IMR-90 (cell line): Measurements from ENCODE around the gene MAFB.

Experiments used
- BHLHE40 ChIP-seq: fragments of 150-350 bp; IDR thresholded peaks from 2 replicates; pipeline ENCODE4 v1.6.1; 2016; ENCODE audit warnings: mild to moderate bottlenecking, low read depth, low read length
- CEBPB ChIP-seq: IDR thresholded peaks from 2 replicates; pipeline ENCODE4 v1.6.1; 2012; ENCODE audit warnings: low read depth, low read length, improper control_type of control experiment
- CHD1 ChIP-seq: IDR thresholded peaks from 2 replicates; pipeline ENCODE4 v1.6.1; 2012; ENCODE audit warnings: low read depth, low read length, improper control_type of control experiment
- MAFK ChIP-seq: IDR thresholded peaks from 2 replicates; pipeline ENCODE4 v1.6.1; 2012; ENCODE audit warnings: low read depth, low read length, improper control_type of control experiment
- MAZ ChIP-seq: IDR thresholded peaks from 2 replicates; pipeline ENCODE4 v1.6.1; 2012; ENCODE audit warnings: low read depth, mild to moderate bottlenecking, low read length, improper control_type of control experiment, moderate library complexity, borderline replicate concordance
- NFE2L2 ChIP-seq: fragments of 150-350 bp; IDR thresholded peaks from 2 replicates; pipeline ENCODE4 v1.6.1; 2016; ENCODE audit warnings: low read depth, mild to moderate bottlenecking, low read length
- POLR2A ChIP-seq: IDR thresholded peaks from 2 replicates; pipeline ENCODE4 v1.6.1; 2012; ENCODE audit warnings: mild to moderate bottlenecking, low read depth, low read length
- RAD21 ChIP-seq: IDR thresholded peaks from 2 replicates; pipeline ENCODE4 v1.6.1; 2012; ENCODE audit warnings: low read length, improper control_type of control experiment
- RCOR1 ChIP-seq: IDR thresholded peaks from 2 replicates; pipeline ENCODE4 v1.6.1; 2012; ENCODE audit warnings: mild to moderate bottlenecking, low read length, improper control_type of control experiment; ENCODE audit not compliant: insufficient replicate concordance
- RFX5 ChIP-seq: IDR thresholded peaks from 2 replicates; pipeline ENCODE4 v1.8.0; 2012; ENCODE audit warnings: low read depth, mild to moderate bottlenecking, low read length, moderate library complexity
- SMC3 ChIP-seq: fragments of 150-350 bp; IDR thresholded peaks from 2 replicates; pipeline ENCODE4 v1.6.1; 2016; ENCODE audit warnings: low read depth, mild to moderate bottlenecking, antibody characterized with exemption, low read length, moderate library complexity
- TF ChIP-seq, protein P1 (sequence below): conservative IDR thresholded peaks from 2 replicates; pipeline ENCODE4 v1.5.1; 2012; ENCODE audit warnings: mild to moderate bottlenecking, low read depth, low read length, improper control_type of control experiment
- TF ChIP-seq, protein P2 (sequence below): fragments of 150-350 bp; IDR thresholded peaks from 2 replicates; pipeline ENCODE4 v1.6.1; 2016; ENCODE audit warnings: low read depth, mild to moderate bottlenecking, low read length, moderate library complexity, borderline replicate concordance

DNA sequence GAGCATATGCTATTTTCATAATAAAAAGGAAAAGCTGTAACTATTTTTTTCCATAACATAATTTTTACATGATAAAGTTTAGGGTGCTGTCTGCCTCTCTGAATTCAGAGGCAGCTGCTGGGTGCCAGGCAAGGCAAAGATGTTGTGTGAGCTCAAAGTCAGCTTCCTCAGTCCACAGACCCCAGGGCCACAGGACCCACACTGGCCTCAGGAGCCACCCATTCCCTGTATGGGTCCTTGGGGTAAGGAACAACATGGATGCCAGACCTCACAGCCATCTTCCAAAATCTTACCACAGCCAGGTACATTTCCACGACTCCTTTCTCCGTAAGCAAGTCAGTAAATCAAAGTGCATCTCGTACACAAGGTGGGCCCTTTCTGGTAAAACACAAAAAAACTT is 16.4 kb upstream of the MAFB start:
- TF ChIP-seq, protein P1, sequence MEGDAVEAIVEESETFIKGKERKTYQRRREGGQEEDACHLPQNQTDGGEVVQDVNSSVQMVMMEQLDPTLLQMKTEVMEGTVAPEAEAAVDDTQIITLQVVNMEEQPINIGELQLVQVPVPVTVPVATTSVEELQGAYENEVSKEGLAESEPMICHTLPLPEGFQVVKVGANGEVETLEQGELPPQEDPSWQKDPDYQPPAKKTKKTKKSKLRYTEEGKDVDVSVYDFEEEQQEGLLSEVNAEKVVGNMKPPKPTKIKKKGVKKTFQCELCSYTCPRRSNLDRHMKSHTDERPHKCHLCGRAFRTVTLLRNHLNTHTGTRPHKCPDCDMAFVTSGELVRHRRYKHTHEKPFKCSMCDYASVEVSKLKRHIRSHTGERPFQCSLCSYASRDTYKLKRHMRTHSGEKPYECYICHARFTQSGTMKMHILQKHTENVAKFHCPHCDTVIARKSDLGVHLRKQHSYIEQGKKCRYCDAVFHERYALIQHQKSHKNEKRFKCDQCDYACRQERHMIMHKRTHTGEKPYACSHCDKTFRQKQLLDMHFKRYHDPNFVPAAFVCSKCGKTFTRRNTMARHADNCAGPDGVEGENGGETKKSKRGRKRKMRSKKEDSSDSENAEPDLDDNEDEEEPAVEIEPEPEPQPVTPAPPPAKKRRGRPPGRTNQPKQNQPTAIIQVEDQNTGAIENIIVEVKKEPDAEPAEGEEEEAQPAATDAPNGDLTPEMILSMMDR, result no peak
- TF ChIP-seq MAFK (no peak), SMC3 (no peak), NFE2L2 (no peak), RAD21 (no peak), CHD1 (no peak), RFX5 (no peak), POLR2A (no peak), CEBPB (no peak), RCOR1 (no peak), MAZ (no peak), BHLHE40 (no peak)
- TF ChIP-seq, protein P2, sequence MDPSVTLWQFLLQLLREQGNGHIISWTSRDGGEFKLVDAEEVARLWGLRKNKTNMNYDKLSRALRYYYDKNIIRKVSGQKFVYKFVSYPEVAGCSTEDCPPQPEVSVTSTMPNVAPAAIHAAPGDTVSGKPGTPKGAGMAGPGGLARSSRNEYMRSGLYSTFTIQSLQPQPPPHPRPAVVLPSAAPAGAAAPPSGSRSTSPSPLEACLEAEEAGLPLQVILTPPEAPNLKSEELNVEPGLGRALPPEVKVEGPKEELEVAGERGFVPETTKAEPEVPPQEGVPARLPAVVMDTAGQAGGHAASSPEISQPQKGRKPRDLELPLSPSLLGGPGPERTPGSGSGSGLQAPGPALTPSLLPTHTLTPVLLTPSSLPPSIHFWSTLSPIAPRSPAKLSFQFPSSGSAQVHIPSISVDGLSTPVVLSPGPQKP, result no peak
